ENCODE results near the gene PTCH1.

The PTCH1 gene

DNA sequence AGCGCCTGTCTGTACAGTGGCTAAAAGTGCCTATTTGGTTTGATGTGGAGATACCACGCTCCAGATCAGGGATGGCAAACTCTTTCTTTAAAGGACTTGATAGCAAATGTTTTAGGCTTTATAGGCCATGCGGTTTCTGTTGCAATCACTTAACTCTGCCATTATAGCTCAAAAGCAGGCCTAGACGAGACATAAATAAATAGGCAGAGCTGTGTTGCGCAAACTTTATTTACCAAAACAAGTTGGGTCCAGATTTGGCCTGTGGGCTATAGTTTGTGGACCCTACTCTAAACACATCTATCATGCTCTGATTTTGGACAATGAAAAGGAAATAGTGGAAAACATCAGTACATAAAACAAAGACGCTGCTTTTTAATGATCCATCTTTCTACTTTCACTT, 79.2 kb downstream of the PTCH1 start:
- no peak for DNase-seq (ENCODE audit: low spot score)

DNA sequence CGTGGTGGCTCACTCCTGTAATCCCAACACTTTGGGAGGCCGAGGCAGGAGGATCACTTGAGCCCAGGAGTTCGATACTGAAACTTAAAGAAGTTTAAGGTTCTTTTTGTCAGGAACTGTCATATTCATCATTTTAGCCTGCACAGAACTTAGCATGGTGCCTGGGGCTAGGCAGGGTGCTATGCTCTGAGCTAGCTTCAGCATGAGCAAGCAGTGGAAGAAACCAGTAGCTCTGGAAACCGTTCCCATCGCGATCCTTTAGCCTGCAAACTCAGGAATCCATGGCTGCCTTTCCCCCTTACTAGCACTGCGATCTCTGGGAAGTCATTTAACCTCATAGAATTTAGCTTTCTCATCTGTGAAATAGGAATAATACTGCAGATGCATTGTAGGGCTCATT, 80.4 kb downstream of the PTCH1 start:
- no peak for DNase-seq (ENCODE audit: low spot score)

DNA sequence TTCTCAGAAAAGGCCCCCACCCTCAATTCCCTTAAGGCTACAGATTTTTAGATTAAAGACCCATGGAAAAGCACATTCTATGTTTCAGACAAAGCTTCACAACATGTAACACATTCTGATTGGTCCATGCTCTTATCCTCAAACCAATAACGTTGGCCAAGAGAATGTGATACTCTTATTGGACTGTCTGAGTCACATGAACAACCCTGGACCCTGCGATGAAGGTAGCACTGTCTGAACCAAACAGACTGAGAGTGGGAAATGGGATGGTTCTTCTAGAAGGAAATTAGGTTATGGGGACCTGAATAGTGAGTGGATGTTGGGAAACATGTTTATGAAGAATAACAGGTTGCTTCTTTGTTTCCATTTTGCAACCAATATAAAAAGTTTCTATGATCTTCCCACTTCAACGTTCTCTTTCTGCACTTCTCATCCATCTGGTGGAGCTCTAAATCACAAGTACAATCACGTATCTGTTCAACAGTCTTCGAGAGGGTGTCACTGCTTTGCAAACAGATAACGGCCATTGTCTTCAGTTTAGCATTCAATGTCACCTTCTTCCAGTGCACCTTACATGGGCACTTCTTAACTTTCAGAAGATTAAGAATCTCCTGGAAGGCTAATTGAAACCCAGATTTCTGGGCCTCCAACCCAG, 81.6 kb downstream of the PTCH1 start:
- DNase-seq (ENCODE audit: low spot score) = no peak

DNA sequence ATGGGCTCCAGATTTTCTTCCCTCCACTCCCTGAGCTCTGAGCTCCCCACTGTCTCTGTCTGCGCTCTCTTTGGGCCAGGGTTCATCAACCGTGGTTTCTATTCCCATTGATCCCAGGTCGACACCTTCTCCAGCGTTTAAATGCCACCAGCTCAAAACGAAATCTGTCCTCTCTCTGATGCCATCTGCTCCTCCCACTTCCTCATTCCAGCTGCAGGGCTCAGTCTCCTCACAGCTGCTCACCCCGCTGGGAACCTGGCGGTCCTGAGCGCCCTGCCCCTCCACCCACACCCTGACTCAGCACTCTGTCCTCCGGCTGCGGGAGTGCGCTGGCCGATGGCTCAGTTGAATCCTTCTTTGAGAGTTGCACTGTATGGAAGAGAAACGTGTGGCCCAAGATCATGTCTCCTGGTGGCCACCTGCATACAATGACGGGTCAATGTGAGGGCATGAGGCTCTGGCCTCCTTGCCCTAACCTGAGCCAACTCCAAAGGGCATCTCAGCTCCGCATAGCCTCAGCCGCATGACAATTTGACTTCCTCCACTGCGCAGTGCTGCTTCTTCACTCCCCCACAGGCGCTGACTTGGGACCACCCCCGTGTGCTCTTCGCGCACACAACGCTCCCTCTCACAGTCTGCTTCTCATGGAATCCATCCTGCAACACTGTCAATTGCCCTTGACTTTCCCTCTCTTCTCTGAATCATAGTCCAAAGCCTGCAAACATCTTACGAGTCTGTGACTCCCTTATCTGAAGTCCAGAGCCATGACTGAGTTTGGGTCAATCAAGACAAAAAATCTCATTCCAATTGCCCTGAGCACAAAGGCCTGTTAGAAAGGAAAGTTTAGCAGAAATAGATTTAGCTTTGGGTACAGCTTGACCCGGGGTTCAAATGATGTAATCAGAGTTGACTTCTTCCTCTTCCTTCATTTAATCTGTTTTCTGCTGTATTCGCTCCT, 82.4 kb downstream of the PTCH1 start:
- no peak for DNase-seq (ENCODE audit: low spot score)

DNA sequence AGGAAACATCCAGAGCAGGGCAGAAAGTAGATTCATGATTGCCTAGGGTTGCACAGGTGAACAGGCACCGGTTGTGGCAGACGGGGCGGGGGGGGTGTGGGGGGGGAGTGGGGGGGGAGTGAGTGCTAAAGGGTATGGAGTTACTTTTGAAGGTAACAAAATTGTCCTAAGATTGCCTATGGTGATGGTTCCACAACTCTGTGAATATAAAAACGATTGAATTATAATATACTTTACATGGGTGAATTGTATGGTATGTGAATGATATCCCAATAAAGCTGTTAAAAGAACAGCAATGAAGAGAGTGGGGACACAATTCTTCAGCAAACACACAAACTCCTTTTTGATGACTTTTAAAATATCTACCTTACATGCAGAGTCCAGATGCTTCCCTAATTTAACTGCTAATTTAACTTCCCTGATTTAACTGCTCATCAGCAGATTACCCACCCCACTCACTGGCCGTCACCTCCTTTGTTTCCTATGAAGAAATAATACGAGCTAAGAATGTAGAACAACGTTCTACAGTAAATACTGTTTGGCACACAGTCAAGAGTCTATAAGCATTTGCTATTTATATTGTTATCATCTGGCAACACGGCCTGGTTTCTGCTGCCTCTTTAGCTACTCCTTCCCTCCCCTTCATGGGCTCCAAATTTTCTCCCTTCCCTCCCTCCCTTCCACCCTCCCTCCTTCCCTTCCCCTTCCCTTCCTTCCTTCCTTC, 83.5 kb downstream of the PTCH1 start:
- no peak for DNase-seq (ENCODE audit: low spot score)

DNA sequence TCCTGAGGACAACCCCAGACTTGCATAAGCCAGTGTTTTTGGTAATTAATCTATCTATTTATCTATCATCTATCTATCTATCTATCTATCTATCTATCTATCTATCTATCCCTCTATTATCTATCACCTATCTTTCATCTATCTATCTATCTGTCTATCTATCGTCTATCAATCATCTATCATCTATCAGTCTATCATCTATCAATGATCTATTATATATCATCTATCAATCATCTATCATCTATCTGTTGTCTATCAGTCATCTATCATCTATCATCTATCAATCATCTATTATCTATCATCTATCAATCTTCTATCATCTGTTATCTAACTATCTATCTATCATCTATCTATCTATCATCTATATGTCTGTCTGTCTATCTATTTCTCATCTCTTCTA, 85.5 kb downstream of the PTCH1 start:
- no peak for DNase-seq (ENCODE audit: low spot score)

DNA sequence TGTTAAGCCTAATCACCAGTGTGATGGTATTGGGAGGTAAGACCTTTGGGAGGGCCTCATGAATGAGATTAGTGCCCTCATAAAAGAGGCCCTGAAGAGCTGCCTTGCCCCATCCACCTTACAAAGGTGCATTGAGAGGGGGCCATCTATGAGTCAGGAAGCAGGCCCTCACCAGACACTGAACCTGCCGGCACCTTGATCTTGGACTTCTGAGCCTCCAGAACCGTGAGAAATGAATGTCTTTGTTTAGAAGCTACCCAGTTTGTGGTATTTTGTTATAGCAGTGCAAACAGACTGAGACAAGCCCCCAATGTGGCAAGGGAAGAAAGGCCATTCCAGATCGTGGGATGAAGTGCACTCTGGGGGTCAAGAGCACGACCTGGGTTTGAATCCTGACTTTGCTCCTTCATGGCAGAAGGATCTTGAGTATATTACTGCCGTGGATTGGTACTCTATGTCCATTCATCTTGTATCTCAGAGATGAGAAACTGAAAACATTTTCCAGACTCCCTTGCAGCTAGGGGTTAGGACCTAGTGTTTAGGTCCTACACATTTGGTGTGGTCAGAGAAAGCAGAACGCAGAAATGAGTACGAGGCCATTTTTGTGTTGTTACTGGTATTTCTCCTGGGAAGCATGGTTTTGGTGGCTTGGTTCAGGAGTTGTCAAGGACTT, 86.7 kb downstream of the PTCH1 start:
- no peak for DNase-seq (ENCODE audit: low spot score)

DNA sequence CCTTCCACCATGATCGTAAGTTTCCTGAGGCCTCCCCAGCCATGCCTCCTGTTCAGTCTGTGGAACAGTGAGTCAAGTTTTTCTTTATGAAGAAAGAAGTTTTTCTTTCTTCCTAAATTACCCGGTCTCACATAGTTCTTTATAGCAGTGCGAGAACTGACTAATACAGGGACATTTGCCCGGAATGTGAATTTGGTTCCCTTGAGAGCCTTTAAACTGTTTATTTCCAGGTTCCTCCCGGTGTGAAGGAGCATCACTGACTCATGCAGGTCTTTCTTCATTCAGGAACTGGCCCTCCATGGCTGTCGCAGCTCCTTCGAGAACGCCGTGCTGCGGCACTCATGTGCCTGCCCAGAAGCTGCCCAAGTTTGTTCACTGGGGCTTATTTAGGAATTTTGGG, 87.7 kb downstream of the PTCH1 start:
- no peak for DNase-seq (ENCODE audit: low spot score)

DNA sequence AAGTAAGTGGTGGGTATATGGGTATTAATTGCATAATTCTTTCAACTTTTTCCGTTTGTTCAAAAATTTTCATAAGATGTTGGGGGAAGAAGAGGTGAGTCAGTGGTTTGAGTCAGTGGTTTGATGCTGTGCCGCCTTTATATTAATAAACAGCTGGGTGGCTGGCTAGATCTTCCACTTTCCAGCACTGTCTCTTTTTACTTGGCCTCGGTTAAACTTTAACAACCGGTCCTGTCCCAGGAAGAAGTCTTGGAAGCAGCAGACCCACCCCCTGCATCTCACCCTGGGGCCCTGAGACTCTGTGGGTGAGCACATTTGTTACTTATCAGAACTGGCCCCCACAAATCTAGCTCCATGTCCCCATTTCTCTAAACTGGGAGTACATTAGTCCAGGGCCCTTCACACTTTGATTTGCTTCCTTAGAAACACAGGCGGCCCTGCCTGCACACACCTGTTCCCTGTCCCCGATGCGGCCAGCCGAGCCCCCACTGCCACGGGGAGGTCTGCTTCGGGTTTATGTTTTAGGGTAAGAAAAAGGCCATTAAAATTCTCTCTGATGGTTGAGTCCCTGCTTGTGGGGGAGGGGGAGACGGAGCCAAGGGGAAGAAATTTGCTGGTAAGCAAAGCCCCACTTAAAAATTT, 90.7 kb downstream of the PTCH1 start:
- no peak for DNase-seq (ENCODE audit: low spot score)

DNA sequence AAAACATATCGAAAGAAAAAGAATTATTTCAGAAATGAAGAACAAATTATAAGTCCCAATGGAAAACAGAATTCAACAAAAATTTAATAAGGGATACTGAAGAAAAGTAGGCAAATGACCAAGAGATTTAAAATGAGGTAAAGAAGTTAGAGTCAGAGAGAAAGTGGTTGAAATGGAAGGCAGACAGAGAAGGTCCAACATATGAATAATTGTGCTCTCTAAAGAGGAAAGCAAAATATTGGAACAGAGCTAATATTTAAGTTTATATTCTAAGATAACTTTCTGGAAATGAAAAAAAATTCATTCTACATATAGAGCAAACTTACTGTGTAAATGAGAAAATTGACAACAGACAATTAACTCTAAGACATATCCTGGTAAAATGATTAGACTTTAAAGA, 94.1 kb downstream of the PTCH1 start:
- DNase-seq (ENCODE audit: low spot score) = no peak

DNA sequence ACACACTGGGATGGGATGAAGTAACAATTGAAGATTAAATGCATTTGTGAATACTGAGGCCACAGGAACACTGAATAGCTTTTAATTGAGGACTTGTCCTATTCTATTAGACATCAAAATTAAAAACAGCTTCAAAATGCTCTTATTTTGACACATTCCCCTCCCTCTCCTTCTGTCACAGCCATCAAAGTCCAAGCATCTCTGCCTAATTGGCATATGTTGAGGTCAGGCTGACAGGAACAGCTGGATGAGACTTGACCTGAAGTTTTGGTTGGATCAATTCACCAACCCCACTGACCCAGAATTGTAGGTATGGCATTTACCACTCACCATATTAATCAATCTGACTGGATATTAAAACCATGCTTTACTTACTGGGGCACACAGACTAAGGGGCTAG, 96.3 kb downstream of the PTCH1 start:
- DNase-seq (ENCODE audit: low spot score) = no peak

DNA sequence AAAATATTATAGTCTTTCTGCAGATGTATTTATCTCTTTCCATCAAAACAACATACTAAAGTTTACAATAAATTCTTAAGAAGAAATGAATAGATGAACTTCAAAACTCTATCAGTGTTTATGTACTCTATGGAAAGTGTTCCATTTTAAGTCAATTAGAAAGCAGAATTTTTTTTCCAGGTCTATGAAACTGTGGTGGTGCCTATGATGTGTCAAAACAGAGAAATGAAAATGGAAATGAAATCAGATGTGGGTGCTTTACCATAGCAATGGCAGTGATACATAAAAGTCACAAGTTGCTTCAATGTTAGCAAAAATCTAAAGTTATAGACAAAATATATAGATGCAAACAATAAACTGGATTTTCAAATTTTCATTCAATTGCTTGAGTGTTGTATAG, 97.3 kb downstream of the PTCH1 start:
- DNase-seq (ENCODE audit: low spot score) = no peak

DNA sequence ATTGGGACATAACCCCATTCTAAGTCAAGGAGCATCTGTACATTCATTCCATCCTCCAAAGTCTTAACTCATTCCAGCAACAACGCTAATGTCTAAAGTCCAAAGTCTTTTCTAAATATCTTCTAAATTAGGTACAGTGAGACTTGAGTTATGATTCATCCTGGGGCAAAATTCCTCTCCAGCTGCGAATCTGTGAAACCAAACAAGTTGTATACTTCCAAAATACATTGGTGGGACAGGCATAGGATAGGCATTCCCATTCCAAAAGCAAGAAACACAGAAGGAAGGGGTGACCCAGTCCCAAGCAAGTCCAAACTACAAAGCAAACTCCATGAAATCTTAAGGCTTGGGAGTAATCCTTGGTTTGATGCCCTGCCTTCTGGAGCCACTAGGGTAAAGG, 101.6 kb downstream of the PTCH1 start:
- DNase-seq (ENCODE audit: low spot score) = no peak

DNA sequence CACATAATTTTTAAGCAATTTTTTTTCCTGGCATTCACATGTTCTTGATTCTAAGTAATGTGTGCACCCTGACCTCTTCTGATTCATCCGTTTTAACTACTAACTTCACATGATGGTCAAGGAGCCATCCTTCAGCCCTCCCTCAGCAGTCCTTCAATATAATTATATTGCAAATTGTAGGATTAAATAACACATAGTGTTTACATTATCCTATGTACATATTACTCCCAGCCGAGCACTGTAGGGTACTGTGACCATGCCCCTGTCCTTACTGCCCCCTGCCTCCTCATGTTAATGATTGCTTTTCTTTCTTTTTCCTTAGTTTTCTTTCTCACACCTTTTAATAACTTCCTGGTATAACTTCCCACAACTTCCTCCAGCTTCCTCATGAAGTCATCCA, 103.0 kb downstream of the PTCH1 start:
- DNase-seq (ENCODE audit: low spot score) = no peak

DNA sequence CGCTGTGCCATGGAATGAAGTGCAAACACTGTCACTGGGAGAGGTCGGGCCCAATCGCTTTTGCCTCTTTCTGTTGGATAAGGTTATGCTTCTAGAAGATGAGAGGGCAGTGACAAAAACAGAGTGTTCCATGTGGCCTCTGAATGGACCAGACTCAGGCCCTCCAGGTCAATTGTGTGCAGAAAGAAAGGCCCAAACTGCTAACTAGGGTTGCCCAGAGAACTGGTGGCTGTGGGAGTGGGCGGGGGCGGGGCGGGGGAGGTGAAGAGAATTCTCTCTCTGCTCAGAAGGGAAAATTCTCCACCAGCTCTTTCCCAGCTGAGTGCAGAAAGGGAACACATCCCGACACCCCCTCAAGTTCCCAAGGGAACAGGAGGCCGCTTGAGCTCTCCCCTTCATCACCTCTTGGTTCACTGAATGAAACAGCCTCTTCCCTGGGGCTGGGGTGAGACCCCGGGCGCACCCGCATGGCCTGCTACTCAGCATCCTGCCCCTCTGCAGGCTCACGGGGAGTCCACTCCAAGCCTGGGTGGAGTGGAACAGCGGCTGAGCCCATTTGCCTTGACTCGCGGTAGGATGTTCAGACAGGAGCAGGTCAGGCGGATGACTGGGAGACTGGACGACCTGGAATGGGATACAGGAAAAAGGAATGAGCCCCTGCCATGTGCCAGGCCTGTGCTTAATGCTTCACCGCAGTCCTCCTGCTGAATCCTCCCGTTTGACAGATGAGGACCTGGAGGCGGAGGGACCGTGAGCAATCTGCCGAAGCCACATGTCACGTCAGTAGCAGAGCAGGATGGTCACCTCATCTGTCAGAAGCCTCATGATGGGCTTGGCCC, 105.5 kb downstream of the PTCH1 start:
- DNase-seq (ENCODE audit: low spot score) = no peak

DNA sequence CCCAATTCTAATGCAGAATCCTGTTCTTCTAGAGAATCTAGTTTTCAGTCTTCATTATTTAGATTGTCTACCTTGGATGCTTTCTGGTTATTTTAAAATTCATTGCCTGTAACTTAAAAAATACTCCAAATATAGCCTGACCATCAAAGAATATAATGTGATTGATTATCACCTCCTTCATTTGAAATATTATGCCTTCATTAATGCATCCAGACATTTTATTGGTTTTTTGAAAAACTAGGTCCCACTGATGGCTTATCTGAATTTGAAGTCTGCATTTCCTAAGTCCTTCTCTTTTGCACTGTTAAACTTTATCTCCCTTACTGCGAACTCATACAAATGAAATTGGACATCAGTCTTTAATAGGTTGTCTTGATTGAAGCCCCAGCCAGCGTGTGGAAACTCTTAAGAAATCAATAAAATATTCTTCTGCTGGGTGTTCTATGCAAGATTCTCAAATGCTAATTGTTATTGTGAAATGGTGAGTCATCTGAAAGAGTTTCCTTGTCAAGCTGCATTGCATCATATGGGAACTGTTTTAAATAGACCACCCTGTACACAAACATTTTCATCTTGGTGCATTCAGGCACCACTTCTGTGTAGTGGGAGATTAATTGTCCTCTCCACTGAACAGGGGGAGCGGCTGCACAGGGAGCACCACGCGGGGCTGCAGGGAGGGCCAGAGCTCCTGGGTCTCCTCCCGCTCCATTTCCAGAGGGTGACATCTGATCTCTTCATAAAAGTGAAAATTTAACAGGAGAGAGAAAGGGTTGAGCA, 106.9 kb downstream of the PTCH1 start:
- DNase-seq (ENCODE audit: low spot score) = no peak

DNA sequence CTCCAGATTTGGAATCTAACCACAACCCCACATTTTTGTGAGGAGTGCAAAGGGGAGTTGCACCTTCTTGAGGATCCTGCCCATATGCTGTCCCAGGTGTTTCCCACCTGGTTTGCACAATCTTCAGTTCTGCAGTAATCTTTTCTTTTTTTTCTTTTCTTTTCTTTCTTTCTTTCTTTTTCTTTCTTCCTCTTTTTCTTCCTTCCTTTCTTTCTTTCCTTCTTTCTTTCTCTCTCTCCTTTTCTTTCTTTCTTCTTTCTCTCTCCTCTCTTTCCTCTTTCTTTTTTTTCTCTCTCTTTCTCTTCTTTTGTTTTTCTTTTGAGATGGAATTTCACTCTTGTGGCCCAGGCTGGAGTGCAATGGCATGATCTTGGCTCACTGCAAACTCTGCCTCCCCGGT, 109.2 kb downstream of the PTCH1 start:
- DNase-seq (ENCODE audit: low spot score) = no peak

DNA sequence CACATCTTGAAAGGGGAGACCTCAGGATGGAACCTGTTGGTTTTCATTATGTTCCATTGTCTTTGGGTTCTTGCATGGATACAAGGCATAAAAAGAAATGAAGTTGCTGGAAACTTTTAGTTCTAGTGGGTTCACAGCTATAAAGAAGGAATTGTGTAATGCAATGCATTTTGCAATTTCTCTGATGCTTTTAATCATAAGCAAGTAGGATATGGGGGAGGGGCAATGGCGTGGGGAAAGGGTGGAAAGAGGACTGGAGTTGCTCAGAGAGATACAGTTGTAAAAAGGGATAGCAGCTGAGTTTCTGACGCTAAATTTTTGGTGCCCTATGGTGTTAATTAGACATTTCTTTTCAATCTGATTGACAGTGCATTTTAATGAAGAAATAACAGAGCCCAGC, 110.7 kb downstream of the PTCH1 start:
- no peak for DNase-seq (ENCODE audit: low spot score)

DNA sequence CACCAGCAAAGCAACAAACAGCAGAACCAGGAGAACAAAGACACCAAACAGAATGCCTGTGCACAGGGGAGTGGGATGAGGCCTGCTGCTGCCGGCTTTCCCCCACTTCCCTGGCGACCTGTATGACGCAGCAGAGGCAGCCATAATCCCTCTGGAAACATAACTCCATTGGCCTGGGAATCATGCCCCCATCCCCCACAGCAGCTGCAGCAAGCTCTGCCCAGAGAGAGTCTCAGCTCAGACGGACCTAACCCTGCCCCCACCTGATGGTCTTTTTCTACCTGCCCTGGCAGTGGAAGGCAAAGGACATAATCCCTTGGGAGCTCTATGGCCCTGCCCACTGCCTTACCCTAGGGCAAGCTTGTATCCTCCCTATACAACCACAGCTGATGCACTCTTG, 117.5 kb downstream of the PTCH1 start:
- DNase-seq (ENCODE audit: low spot score) = no peak

All from hematopoietic multipotent progenitor cell treated with erythropoietin and hydrocortisone succinate and interleukin-3 and kit ligand, for 15 days (in vitro differentiated cells).